K562 (cell line): Measurements from ENCODE around the gene FAM136A. TPM values are rescaled to one million over a fixed set of nuclear protein-coding genes. Genes with fewer than 3 reads are reported as not detected.
A peak's percentile ranks its signal among the peaks of the same experiment; 100 is the strongest.

Experiments used
- AFF1 ChIP-seq, 2 experiments: fragments of 450-650 bp; IDR thresholded peaks; 2 replicates each; pipeline ENCODE4 v1.6.1; 2018; ENCODE audit warnings: mild to moderate bottlenecking in 2 of 2, low read depth in 1 of 2; ENCODE audit not compliant: partially characterized antibody in 2 of 2
- ATF7 ChIP-seq: fragments of 450-650 bp; IDR thresholded peaks from 2 replicates; pipeline ENCODE4 v1.7.1; 2014; ENCODE audit warnings: mild to moderate bottlenecking, moderate library complexity
- EP300 ChIP-seq: IDR thresholded peaks from 2 replicates; pipeline ENCODE4 v1.6.1; 2012; ENCODE audit warnings: low read length, improper control_type of control experiment
- ERF ChIP-seq: fragments of 450-650 bp; formaldehyde crosslinking; IDR thresholded peaks from 2 replicates; pipeline ENCODE4 v1.4.0; 2020; ENCODE audit warnings: mild to moderate bottlenecking, mixed read lengths
- FOXJ3 ChIP-seq: sonication (generic); formaldehyde crosslinking; IDR thresholded peaks from 2 replicates; pipeline ENCODE4 v1.4.0; 2020; ENCODE audit warnings: mild to moderate bottlenecking, missing genetic modification reagents
- LARP7 ChIP-seq: fragments of 450-650 bp; IDR thresholded peaks from 2 replicates; pipeline ENCODE4 v1.6.1; 2016
- MECOM ChIP-seq: fragments of 250-450 bp; sonication (Bioruptor Pico); IDR thresholded peaks from 2 replicates; pipeline ENCODE4 v1.8.0; 2022; ENCODE audit warnings: inconsistent platforms
- PKNOX1 ChIP-seq: fragments of 450-650 bp; IDR thresholded peaks from 2 replicates; pipeline ENCODE4 v1.6.1; 2016
- PYGO2 ChIP-seq: fragments of 450-650 bp; IDR thresholded peaks from 2 replicates; pipeline ENCODE4 v1.6.1; 2016; ENCODE audit warnings: mild to moderate bottlenecking, missing genetic modification characterization, moderate library complexity, missing compliant biosample characterization
- U2AF2 ChIP-seq: fragments of 200-400 bp; formaldehyde crosslinking; optimal IDR thresholded peaks from 2 replicates; pipeline ENCODE3; 2017; ENCODE audit warnings: low read depth, mild to moderate bottlenecking, low read length
- polyA plus RNA-seq, 8 experiments: library from polyadenylated mRNA; depleted of rRNA in 4 of 8; stranded (reverse) in 5 of 8; unstranded in 3 of 8; fragments of >200 nt; fragmentation: Nextera tagmentation in 2 of 8; fragmentation: Illumina TruSeq in 1 of 8; extraction: Ambion mirVana in 2 of 8; extraction: Trizol in 1 of 8; gene quantifications; 2 replicates each; pipeline versions ENCODE4 v1.2.1 to v1.2.3, GENCODE V29; 2011 to 2014; ENCODE audit warnings: inconsistent platforms in 1 of 8, missing spikeins in 1 of 8
- total RNA-seq, 7 experiments: library from RNA; depleted of rRNA in 6 of 7; stranded (reverse); fragments of >200 nt in 6 of 7; fragmentation: Illumina TruSeq in 2 of 7; extraction: Trizol in 2 of 7; gene quantifications; 2 replicates each; pipeline versions ENCODE4 v1.2.1 to v1.2.3, GENCODE V29; 2011 to 2021; ENCODE audit warnings: low replicate concordance in 1 of 7
- TF ChIP-seq, protein P1 (sequence below): fragments of 200-800 bp; sonication (Bioruptor generic); IDR thresholded peaks from 2 replicates; pipeline ENCODE4 v1.6.1; 2016; ENCODE audit warnings: missing genetic modification characterization, missing compliant biosample characterization
- TF ChIP-seq, protein P2 (sequence below): fragments of 250-450 bp; sonication (Bioruptor Pico); IDR thresholded peaks from 2 replicates; pipeline ENCODE4 v1.9.0; 2021; ENCODE audit warnings: mild to moderate bottlenecking
- TF ChIP-seq, protein P3 (sequence below): fragments of 450-650 bp; IDR thresholded peaks from 2 replicates; pipeline ENCODE4 v1.7.0; 2016; ENCODE audit warnings: borderline replicate concordance
- TF ChIP-seq, protein P4 (sequence below): fragments of 250-450 bp; sonication (Bioruptor Pico); IDR thresholded peaks from 2 replicates; pipeline ENCODE4 v1.6.1; 2021; ENCODE audit warnings: mild to moderate bottlenecking

The FAM136A gene
- total and polyA plus RNA-seq, 9 of the 15 experiments (the other 6 are each of a cell fraction or from before 2014, with no cell fraction given): 89.0 to 151 (median 104) TPM

DNA sequence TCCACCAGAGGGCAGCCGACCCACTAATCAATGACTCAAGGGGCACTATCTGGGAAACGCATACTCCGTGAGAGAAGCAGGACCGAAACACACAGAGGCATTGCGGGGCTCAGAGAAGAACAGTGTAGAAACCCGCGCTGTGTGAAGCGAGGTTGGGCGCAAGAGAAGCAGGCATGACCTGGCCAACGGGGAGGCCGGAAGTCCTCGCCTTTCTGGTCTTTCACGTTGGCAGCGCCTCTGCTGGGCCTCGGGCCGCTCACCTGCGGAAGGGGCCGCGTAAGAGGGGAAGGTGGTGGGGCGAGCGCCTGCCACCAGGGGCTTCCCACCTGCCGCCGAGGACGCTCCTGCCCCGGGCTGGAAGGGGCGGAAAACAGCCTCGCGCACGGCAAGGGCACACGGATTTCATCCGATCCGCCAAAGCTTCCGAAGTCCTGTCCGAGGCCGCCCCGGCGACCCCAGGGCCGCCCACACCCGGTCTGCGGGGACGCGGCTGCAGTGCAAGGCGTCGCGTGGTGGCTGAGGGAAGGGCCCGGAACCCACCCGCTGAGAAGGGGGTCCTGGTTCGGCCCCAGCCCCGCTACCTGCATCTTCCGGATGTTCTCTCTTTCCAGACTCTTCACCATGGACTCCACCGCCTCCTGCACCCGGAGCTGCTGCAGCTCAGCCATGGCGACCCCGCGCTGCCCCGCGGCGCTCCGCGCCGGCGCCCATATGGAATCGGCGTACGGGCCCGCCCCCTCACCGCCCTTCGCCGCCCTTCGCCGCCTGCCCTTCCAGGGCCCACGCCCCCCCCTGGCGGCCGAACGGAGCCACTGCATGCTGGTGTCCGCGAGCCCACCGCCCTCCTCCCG lies at the start of gene FAM136A (continued):
- TF ChIP-seq PKNOX1 (no peak), PYGO2 (tag) (no peak), MECOM (CRISPR knock-in tag) (no peak), AFF1 (IDR thresholded peaks at IDR 0.05; ENCODE audit: low read depth in 1 of 2, partially characterized antibody in 2 of 2) (no peak), FOXJ3 (CRISPR knock-in tag) (no peak), ATF7 (peak; percentile 54), EP300 (no peak), U2AF2 (no peak), ERF (CRISPR knock-in tag) (peak; percentile 58; the same call in 1 of the 2 replicates), LARP7 (no peak)
- TF ChIP-seq, protein P1, sequence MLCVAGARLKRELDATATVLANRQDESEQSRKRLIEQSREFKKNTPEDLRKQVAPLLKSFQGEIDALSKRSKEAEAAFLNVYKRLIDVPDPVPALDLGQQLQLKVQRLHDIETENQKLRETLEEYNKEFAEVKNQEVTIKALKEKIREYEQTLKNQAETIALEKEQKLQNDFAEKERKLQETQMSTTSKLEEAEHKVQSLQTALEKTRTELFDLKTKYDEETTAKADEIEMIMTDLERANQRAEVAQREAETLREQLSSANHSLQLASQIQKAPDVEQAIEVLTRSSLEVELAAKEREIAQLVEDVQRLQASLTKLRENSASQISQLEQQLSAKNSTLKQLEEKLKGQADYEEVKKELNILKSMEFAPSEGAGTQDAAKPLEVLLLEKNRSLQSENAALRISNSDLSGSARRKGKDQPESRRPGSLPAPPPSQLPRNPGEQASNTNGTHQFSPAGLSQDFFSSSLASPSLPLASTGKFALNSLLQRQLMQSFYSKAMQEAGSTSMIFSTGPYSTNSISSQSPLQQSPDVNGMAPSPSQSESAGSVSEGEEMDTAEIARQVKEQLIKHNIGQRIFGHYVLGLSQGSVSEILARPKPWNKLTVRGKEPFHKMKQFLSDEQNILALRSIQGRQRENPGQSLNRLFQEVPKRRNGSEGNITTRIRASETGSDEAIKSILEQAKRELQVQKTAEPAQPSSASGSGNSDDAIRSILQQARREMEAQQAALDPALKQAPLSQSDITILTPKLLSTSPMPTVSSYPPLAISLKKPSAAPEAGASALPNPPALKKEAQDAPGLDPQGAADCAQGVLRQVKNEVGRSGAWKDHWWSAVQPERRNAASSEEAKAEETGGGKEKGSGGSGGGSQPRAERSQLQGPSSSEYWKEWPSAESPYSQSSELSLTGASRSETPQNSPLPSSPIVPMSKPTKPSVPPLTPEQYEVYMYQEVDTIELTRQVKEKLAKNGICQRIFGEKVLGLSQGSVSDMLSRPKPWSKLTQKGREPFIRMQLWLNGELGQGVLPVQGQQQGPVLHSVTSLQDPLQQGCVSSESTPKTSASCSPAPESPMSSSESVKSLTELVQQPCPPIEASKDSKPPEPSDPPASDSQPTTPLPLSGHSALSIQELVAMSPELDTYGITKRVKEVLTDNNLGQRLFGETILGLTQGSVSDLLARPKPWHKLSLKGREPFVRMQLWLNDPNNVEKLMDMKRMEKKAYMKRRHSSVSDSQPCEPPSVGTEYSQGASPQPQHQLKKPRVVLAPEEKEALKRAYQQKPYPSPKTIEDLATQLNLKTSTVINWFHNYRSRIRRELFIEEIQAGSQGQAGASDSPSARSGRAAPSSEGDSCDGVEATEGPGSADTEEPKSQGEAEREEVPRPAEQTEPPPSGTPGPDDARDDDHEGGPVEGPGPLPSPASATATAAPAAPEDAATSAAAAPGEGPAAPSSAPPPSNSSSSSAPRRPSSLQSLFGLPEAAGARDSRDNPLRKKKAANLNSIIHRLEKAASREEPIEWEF (CRISPR knock-in tag): peak; percentile 97
- TF ChIP-seq, protein P2, sequence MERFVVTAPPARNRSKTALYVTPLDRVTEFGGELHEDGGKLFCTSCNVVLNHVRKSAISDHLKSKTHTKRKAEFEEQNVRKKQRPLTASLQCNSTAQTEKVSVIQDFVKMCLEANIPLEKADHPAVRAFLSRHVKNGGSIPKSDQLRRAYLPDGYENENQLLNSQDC (CRISPR knock-in tag): no peak
- TF ChIP-seq, protein P3, sequence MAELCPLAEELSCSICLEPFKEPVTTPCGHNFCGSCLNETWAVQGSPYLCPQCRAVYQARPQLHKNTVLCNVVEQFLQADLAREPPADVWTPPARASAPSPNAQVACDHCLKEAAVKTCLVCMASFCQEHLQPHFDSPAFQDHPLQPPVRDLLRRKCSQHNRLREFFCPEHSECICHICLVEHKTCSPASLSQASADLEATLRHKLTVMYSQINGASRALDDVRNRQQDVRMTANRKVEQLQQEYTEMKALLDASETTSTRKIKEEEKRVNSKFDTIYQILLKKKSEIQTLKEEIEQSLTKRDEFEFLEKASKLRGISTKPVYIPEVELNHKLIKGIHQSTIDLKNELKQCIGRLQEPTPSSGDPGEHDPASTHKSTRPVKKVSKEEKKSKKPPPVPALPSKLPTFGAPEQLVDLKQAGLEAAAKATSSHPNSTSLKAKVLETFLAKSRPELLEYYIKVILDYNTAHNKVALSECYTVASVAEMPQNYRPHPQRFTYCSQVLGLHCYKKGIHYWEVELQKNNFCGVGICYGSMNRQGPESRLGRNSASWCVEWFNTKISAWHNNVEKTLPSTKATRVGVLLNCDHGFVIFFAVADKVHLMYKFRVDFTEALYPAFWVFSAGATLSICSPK: no peak
- TF ChIP-seq, protein P4, sequence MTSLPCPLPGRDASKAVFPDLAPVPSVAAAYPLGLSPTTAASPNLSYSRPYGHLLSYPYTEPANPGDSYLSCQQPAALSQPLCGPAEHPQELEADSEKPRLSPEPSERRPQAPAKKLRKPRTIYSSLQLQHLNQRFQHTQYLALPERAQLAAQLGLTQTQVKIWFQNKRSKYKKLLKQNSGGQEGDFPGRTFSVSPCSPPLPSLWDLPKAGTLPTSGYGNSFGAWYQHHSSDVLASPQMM: no peak
